ENCODE data around the gene CLIP3.

- TF ChIP-seq CTCF (IDR thresholded peaks at IDR 0.05) = no peak
- no peak for TF ChIP-seq EZH2 (IDR thresholded peaks at IDR 0.05; ENCODE audit: borderline replicate concordance, insufficient read depth, low read depth, low read length, poor library complexity, severe bottlenecking)
Measured at GRCh38 chr19:36081385-36081784, 48.7 kb upstream of the CLIP3 start.

Data from B cell (primary cell).